ENCODE measurements around the gene PRR23E.

The PRR23E gene

GRCh38 chr3:127164615-127165014 is 28.3 kb upstream of the PRR23E start:
- DNase-seq (ENCODE audit: low read depth in 3 of 3): no peak

DNA sequence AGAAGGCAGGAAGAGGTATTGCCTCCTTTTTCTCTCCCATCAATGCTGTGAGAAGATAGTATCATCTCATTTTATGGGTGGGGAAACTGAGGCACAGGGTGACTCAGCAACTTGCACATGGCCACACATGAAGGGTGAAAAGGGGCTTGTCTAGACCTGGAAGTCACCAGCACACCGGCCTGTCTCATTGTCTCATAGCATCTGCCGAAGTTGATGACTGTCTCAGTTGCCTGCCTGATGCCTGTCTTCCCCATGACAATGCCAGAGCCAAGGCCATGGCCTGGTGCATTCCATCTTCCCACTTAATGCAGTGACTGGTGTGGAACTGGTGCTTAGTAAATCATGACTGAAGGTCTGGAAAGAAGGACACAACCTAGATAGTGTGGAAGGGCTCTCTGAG is 27.9 kb upstream of the PRR23E start:
- no peak for DNase-seq (ENCODE audit: low read depth in 3 of 3)

DNA sequence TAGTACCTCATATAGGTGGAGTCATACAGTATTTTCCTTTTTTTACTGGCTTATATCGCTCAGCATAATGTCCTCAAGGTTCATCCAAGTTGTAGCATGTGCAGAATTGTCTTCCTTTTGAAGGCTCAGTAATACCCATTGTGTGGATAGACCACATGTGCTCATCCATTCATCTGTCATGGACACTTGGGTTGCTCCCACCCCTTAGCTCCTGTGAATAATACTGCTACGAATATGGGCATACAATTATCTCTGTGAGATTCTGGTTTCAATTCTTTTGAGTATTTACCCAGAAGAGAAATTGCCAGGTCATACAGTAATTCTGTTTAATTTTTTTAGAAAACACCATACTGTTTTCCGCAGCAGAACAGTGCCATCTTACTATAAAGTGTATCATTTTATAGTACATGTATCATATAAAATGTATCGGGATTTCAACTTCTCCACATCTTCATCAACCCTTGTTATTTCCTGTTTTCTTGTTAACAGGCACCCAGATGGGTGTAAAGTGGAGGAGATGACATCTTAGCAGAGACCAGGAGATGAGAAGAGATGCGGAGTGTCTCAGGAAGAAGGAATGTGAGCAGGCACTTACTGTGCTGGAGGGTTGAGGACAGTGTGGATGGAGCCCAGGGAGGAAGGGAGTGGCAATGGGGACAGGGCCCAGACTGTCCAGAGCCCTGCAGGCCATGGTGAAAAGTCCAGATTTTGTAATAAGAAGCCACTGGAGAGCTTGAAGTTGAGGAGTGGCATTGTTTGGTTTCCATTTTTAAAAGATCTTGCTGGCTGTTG is 27.0 kb upstream of the PRR23E start:
- DNase-seq (ENCODE audit: low read depth in 3 of 3): no peak

DNA sequence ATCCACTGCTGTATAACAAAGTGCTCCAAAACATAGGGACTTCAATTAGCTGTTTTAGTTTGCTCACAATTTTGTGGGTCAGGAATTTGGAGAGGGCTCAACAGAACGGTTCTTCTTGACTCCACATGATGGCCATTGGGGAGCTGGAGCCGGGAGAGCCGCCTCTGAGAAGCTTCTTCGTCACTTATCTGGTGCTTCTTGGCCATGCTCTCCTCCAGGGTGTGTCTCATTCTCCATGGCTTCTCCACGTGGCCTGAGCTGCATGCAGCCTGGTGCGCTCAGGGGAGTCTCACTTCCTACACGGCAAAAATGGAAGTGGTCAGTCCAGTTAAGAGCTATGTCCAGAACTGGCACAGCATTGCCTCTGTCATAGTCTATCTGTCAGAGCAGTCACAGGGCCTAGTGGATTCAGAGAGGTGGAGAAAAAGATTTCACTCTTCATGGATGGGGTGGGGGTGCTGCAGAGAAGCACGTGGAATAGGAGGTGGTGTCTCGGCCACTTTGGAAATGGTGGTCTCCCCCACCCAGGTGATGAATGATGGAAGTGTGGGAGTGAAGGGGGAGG is 26.3 kb upstream of the PRR23E start:
- DNase-seq (ENCODE audit: low read depth in 3 of 3): no peak

DNA sequence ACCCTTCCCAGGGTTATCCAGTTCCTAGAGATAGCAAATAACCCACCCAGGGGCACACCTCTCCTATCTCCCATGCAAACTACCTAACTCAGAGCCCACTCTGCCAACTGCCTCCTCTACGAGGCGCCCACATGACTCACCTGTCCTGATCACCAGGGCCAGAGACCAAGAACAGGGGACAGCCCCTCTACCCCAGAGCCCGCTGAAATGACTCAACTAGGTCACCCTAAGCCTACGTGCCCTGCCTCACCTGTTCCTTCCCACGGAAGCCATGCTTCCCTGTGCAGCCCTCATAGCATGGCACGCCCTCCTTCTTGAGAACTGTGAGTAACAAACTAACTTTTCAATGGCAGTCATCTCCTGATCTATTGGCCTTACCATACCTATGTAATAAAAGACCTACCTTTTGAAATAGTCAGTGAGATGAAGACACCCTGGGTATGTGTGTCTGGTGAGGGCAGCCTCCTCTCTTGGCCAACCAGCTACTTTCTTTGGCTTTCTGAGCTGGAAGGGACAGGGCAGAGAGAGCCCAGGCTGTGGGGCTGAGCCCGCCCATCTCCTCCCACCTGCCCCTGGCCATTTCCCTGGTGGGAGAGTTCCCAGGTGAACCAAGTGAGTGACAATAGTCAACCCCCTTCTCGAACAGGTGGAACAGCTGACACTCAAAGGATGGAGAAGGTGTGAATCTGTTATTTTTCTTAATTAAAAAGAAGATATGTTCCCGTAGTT is 25.5 kb upstream of the PRR23E start:
- no peak for DNase-seq (ENCODE audit: low read depth in 3 of 3)

GRCh38 chr3:127168271-127168670 is 24.7 kb upstream of the PRR23E start:
- DNase-seq (ENCODE audit: low read depth in 3 of 3): no peak

- DNase-seq (ENCODE audit: low read depth in 3 of 3): no peak
Observed at GRCh38 chr3:127170814-127171213, 22.1 kb upstream of the PRR23E start.

DNA sequence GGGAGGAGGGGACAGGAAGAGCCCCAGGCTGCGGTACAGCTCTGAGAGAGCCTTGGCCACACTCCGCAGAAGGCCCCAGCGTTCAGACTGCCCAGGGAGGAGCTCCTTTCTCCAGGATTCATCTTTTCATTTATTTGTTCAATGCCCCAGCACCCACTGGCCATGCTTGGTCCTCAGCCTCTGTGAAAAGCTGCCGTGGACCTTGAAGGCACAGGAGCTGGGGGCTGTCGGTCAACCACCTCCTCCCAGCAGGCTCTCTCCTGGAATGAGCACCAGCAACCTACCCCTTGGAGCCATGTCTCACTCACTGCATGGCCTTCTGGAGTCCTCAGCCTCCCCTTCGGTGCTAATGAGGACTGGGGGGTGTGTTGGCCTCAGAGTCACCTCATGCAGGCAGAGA is 21.6 kb upstream of the PRR23E start:
- no peak for DNase-seq (ENCODE audit: low read depth in 3 of 3)

GRCh38 chr3:127171721-127172120 is 21.2 kb upstream of the PRR23E start:
- no peak for DNase-seq (ENCODE audit: low read depth in 3 of 3)

- no peak for DNase-seq (ENCODE audit: low read depth in 3 of 3)
Observed at GRCh38 chr3:127172211-127172610, 20.7 kb upstream of the PRR23E start.

- DNase-seq (ENCODE audit: low read depth in 3 of 3): no peak
Observed at GRCh38 chr3:127172781-127173515, 20.0 kb upstream of the PRR23E start.

GRCh38 chr3:127173516-127174166 is 19.3 kb upstream of the PRR23E start:
- no peak for DNase-seq (ENCODE audit: low read depth in 3 of 3)

DNA sequence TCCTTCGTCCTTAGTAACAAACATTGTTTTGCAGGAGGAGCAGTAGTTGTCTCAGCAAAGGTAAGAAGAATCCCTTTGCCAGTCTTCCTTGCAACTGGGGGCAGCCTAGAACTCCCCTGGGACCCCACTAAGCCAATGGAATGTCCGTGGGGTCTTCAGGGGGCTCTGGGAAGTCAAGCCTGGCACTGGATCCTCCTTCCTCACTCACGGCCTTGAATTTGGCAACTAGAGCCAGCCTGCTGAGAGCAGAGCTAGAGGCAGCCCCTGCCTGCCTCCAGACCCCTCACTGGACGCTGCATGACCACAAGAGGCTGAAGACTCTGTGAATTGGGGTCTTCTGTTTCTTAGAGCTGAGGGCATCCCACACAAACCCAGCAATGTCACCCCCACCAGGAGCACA is 18.6 kb upstream of the PRR23E start:
- no peak for DNase-seq (ENCODE audit: low read depth in 3 of 3)

- no peak for DNase-seq (ENCODE audit: low read depth in 3 of 3)
Observed at GRCh38 chr3:127174715-127175140, 18.2 kb upstream of the PRR23E start.

DNA sequence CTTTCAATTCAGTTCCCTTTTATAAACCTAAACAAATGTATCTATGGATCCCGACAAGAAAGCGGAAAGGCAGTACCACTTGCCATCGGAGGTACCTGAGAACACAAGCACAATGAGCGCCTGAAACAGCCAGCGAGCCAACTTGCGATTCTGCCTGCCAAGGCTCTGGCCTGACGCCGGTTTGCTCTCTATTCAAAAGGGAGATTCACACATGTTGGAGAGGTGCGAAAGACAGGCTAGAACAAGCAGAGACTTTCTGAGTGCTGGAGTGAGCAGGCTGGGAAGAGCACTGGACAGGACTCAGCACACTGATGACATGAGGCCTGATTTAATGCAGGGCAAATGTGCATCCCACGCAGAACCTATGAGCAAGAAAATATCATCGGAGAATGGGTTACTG is 17.7 kb upstream of the PRR23E start:
- DNase-seq (ENCODE audit: low read depth in 3 of 3): no peak

GRCh38 chr3:127177226-127177625 is 15.7 kb upstream of the PRR23E start:
- no peak for DNase-seq (ENCODE audit: low read depth in 3 of 3)

DNA sequence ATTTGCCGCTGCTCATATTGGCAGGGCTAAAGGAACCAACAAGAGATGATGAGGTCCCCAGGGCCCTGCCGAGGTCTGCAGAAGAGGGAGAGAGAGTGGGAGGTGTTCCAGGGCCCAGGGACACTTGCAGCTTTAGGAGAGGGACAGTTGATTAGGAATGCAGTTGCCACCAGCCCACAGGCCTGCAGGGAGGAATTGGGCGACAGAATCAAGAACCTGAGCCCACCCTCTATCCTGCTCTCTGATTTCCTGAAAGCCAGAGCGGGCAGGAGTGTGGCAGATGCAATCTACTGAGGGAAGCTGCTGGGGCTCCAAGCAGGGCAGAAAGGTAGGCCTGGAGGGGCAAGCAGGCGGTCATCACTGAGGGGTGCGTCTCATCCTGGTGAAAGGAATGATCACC is 12.1 kb upstream of the PRR23E start:
- DNase-seq (ENCODE audit: low read depth in 3 of 3): no peak

GRCh38 chr3:127182431-127182830 is 10.5 kb upstream of the PRR23E start:
- DNase-seq (ENCODE audit: low read depth in 3 of 3): no peak

DNA sequence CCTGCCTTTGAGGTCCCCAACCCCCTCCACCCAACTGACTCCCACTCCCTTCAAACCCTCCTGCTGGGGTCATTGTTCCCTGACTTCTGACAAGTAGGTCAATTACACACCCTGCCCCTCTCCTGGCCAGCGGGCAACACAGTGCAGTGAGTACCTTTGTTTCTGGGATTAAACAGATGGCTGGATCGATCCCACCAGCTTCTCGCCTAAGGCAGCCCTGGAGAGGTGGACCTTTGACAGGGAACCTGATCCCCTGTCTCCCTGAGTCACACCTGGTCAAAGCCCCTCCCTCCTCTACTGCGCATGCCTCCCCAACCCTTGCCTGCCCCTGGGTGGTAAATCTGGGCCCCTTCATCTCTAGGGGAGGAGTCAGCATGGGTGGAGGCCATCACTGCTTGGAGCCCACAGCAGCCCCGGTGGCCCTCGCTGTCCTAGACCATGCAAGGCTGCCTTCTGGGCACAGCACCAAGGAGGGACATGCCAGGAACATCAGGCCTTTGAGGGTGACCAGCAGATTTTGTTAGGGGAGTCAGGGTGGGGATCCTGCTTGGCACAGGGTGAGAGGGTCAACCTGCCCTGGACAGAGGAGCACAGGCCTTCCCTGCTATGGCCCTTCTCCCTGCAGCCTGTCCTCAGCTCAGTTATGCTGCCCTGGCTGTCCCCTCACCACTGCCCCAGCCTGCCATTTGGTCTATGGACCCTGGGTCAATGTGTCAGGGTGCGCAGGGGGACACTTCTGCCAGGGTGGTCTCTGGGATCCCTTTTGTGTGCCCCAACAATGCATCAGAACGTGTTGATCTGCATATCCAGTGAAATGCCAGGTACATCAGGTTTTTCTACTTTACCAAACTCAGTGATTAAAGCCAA is 9.8 kb upstream of the PRR23E start:
- no peak for DNase-seq (ENCODE audit: low read depth in 3 of 3)

- DNase-seq (ENCODE audit: low read depth in 3 of 3): no peak
Observed at GRCh38 chr3:127183931-127184869, 8.7 kb upstream of the PRR23E start.
